DMS153 (cell line): ENCODE results near the gene PRSS12.
"Not testable (repeated sequence)": the region's sequence is repeated elsewhere in the genome, so short reads cannot be mapped to it uniquely, and the experiment has no call there.

ENCODE experiments used
- DNase-seq: peaks from one replicate; lab custom pipeline; 2025; lab: John Stamatoyannopoulos, UW

PRSS12 gene, protein sequence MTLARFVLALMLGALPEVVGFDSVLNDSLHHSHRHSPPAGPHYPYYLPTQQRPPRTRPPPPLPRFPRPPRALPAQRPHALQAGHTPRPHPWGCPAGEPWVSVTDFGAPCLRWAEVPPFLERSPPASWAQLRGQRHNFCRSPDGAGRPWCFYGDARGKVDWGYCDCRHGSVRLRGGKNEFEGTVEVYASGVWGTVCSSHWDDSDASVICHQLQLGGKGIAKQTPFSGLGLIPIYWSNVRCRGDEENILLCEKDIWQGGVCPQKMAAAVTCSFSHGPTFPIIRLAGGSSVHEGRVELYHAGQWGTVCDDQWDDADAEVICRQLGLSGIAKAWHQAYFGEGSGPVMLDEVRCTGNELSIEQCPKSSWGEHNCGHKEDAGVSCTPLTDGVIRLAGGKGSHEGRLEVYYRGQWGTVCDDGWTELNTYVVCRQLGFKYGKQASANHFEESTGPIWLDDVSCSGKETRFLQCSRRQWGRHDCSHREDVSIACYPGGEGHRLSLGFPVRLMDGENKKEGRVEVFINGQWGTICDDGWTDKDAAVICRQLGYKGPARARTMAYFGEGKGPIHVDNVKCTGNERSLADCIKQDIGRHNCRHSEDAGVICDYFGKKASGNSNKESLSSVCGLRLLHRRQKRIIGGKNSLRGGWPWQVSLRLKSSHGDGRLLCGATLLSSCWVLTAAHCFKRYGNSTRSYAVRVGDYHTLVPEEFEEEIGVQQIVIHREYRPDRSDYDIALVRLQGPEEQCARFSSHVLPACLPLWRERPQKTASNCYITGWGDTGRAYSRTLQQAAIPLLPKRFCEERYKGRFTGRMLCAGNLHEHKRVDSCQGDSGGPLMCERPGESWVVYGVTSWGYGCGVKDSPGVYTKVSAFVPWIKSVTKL

DNA sequence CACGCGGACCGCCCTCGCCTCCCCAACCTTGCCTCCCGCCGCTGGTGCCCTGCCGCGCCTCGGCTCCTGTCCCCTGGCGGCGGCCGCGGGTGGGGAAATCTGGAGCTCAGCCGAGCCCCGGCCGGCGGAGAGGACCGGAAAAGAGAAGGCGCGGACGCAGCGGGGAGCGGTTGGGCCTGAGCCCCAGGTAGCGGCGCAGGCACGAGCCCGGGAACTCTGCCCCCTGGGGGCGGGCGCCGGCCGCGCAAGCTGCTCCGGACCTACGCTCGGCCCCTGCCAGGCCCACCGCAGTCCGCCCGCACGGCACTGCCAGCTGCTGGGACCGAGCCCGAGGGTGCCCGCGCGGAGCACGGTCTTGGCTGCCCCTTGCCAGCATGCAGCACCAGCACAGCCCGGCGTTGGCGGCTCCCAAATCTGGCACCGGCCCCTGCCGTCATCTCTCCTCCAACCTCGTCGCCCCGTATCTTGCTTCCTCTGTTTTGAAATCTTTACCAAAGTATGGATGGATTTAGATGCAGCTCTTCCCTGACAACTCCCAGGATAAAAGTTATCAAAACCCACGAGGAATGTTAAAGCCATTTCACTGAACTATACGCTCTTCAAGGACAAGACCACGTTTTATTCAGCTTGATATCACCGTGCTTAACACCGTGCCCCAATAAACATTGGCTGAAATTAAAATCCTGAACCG is at the start of gene PRSS12:
TSS of gene PRSS12 (minus strand) at position 161 of the 691 bp plus-strand sequence. CDS start 283 bp downstream, outside the sequence.
- DNase-seq: peak; percentile 54

DNA sequence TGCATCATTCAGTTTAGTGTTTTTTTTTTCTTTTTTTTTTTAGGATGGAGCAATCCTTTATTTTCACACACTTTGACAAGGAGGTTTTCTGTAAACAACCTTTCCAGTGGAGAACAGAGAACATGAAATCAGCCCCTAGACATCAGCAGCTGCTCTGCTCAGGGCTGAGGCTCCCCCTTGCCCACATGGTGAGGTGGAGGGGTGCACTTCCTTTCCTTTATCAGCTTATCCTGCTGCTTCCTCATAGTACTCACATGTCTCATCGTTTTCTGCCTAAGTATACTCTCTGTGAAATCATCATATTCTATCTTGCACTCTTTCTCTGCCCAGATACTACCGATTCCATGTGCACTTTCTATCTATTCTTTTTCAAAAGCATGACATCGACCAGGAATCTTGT is 47.6 kb upstream of the PRSS12 start:
- DNase-seq: no peak

DNA sequence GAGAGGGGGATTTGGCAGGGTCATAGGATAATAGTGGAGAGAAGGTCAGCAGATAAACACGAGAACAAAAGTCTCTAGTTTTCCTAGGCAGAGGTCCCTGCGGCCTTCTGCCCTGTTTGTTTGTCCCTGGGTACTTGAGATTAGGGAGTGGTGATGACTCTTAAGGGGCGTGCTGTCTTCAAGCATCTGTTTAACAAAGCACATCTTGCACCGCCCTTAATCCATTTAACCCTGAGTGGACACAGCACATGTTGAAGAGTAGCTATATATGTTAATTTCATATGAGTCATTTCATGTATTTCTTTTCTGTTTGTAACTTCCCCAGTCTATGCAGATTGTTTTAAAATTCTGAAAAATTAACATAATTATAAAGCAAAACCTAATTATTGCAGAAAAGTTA is 47.1 kb upstream of the PRSS12 start:
- DNase-seq: not testable (repeated sequence)

DNA sequence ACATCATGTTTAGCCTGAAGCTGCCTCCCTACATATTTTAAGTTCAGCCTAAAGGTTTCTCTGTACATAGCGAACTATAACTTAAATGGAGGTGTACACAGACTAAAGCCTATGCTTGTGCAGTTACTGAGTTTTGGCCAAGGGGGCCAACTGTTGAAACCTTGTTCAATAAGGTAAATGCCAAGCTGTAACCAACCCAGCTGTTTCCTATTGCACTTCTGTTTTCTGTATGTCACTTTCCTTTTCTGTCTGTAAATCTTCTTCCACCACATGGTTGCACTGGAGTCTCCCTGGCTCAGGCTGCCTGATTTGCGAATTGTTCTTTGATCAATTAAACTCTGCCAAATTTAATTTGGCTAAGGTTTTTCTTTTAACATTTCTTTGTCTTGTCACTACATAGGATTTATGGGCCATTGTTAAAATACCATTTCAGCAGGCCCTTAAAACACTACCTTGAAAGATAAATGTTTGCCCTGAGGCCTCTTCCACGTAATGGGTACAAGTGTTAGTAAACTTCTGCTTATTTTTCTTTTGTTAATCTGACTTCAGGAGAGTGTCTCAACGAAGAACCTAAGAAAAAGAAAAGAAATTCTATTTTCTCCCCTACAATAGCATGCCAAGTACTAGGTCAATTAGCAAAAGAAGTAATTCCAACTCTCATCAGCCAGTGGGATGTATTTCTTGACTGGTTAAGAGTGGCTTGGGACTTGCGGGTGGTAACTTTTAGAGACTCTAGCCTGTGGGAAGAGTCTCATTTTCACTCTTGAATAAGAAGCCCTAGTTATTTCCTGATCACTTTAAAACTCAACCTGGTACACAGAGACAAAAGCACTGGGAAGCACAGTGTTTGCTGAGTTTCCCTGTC is 45.7 kb upstream of the PRSS12 start:
- no peak for DNase-seq

DNA sequence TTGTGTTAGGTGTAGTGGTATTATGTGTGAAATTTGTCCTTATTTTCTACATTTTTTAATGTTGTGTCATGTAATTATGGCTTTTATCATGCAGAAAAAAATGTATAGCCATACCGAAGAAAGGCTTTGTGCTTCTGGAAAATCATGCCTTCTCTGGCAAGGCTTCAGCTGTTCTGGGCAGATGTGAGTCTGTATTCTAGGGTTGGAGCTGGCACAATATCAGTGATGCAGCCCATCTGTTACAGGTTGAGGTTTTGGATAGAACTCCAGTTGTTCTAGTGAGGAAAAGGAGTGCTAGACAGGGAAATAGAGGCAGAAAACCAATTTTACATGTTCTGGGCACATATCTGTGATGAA is 44.8 kb upstream of the PRSS12 start:
- DNase-seq: no peak

DNA sequence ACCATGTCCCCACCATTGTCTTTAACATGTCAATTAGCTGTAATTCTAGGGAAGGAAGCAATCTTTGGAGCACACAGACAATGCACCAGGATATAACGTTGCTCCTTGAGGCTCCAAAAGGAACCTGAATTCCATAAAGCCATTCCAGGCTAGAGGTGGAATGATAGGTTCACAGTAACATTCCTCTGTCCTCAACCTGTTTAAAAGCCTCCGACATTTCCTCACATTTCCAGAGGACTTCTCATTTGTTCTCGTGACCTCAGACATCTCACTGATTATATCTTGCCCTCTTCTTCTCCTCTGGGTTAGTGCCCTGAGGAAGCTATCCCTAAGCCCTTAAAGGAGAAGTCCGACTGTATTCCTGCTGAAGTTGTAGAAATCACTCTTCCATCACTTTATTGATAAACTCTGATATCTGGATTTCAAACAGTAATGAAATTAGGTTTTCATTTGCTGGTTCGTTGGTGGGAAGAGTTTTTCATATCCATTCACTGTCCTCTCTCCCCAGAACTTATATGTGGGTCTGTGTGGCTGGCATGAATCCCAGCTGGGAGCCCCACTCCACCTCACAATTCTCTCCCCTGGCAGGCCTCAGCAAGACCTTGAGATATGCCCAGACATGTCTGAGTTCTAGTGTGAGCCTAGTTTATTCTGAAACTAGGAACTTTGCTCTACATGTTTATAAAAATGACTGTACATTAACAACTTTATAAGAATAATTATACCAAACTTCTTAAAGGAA is 44.2 kb upstream of the PRSS12 start:
- no peak for DNase-seq

DNA sequence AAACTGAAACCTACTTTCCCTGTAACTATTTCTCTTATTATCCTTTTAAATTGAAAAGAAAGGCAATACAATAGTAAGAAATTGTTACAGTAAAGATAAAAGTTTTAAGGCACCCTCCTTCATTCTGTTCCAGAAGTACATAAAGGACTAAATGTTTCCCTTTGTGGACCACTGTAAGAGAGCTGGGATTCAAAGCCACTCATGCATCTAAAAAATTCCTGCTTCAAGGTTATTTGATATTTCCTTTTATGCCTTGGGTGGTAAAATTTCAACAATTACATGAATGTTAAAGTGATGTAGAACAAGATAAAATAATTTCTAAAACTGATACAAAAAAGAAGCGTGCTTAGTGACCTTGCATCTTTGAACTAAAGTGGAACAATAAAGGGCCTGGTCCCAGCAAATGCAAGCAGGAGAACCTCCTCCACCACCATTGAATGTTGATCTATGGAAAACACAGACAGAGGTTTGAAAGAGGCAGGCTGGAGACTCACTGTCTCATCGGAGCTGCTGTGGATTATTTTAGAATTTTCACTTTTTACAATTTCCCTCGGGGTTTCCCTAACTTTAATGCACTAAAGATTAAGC is 42.3 kb upstream of the PRSS12 start:
- no peak for DNase-seq

DNA sequence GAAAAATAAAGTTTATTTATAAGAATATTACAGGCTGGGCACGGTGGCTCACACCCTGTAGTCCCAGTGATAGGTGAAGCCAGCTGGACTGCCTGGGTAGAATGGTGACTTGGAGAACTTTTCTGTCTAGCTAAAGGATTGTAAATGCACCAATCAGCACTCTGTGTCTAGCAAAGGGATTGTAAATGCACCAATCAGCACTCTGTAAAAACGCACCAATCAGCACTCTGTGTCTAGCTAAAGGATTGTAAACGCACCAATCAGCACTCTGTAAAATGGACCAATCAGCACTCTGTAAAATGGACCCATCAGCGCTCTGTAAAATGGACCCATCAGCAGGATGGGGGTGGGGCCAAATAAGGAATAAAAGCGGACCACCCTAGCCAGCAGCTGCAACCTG is 39.7 kb upstream of the PRSS12 start:
- not testable (repeated sequence) for DNase-seq

DNA sequence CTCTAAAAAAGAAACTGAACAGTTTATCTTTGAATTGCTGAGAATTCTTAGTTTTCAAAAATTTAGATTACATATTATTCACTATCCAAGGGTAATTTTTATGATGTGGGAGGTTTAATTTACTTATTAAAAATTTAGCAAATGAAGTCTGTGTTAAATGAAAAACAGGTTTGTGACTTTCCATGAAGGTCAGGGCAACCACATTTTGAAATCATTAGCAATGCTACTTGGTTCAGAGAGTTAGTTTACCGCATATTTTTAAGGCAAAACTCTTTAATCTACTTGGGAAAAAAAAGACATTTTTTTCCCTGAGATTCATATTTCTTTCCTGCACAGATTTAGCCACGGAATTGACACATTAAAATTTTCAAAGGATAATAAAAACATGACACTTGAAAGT is 37.3 kb upstream of the PRSS12 start:
- no peak for DNase-seq

DNA sequence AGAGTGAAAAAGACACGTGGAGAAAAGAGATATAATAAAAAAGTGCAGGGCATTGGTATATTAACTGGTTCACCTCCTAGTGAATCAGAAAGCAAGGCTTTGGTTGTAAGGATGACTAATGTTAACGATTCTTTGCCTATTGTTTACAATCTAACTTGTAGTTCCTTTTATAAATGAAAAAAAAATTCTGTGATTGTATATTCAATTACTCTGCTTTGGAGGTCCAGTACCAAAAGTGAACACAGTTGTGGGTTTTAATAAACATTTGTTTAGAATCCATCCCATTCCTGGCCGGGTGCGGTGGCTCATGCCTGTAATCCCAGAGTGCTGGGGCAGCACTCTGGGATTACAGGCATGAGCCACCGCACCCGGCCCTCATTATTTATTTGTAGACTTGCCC is 36.9 kb upstream of the PRSS12 start:
- no peak for DNase-seq

DNA sequence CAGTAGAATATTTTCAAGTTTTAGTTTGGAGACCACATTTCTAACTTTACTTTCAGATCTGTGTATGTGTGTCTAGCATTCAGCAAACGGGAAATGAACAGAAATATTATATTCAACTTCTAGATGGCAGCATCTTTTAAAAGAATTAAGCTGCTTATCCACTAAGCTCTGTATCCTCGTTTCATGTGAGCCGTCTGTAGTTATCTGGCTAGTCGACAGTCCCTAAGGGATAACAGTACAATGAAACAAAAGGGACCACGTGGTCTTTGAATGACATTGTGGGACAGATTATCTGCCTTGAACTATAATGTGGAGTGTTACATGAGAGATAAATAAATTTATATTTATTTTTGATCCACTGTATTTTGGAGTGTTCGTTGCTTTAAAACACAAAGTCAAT is 35.8 kb upstream of the PRSS12 start:
- no peak for DNase-seq

DNA sequence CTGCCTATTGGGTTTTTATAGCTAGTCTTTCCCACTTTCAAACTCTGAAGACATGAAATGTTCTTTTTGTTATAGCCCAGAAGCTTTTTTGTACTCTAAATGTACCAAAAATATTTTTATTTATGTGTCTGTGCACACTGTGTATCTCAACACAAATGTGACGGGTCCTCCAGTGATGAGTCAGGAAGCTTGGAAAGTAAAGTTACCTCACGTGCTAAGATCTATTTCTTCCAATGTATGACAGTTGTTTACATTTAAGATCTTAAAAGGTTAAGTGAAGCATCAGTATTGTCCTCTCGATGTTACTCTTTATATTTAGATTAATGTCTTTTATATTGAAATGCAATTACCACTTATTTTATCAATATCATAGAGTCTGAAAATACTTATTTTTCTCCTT is 29.1 kb upstream of the PRSS12 start:
- DNase-seq: no peak

DNA sequence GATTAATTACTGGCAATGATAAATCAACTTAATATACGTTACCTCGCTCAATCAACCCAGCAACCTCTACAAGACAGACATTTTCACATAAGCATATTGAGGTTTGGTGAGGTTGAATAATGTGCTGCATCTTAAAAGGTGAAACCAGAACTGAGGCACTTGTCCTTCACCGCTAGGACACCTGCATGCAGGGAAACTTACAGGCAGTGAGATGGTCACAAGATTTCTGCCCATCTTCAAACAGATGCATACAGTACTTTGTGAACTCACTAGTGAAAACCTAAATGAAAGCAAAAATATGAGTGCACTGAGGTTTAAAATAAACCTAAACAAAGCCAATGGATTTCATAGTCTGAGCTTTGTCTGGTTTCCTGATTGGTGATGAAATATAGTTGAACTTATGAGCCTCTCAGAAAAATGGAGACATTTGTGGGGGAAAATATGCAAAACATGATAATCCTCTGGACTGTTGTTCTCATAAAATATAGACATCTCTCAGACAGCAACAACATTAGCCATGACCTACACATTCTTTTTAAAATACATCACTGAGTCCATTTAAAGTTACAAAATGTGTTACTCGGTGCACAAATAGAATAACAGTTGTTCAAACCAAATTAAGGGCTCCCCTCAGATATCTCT is 20.9 kb upstream of the PRSS12 start:
- DNase-seq: no peak

DNA sequence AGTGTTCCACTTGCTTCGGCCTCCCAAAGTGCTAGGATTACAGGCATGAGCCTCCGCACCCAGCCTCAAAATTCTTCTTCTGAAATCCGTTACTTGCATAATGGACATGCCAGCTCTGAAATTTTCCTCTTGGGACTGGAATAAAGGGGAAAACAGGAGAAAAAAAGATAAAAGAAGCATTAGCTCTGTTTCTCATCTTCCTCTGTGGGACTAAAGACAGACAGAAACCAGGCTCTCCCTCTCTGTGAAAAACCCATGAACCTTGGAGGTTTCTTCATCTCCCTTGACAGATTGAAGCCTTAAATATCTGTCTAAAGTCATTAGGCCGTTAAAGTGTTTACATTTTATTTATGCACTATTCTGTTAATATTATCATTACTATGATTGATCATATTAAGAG is 19.4 kb upstream of the PRSS12 start:
- DNase-seq: no peak

DNA sequence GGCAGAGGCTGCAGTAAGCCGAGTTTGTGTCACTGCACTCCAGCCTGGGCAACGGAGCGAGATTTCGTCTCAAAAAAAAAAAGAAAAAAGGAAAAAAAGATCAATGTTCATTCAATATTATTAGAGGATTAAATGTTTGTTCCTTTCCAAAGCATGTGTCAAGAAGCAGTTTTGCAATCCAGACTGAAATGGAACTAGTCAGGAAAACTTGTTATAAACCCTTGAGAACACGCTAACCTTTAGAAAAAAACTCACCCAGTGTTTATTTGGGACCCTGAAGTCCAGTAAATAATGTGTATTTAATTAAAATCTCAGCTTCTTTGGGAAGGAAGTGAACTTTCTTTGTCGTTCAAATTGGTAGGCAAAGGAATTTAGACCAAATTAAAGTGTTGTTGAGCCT is 16.4 kb upstream of the PRSS12 start:
- no peak for DNase-seq

DNA sequence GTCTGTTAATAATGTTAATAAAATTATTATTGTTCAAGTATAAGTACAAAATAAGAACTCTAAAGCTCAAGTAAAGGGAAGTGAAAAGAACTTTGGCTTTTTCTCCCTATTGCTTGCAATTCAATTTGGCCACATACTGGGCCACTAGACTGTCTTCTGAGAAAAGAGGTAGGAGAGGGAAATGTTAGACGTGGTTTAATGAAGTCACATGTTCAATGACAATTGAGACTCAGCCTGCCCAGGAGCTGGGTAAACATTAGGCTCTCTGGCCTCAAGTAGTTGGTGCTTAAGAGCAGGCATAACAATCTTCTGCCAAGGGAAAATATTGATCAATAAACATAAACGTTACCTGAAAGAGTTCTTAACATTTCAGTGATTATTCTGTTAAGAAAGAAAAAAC is 15.1 kb upstream of the PRSS12 start:
- peak; percentile 52 for DNase-seq

DNA sequence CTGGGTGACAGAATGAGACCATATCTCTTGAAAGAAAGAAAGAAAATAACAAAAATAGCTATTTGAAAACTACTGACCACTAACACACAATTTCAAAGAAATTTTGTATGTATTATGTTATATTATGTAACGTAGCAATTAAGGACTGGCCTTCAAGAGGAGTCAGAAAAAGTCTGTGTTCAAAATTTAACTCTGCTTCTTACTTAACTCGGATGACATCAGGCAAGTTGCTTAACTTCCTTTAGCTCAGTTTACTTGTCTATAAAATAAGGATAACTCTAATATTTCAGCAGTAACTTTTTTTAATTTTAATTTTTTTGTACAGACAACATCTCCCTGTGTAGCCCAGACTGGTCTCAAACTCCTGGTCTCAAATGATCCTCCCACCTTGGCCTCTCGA is 14.6 kb upstream of the PRSS12 start:
- DNase-seq: no peak

DNA sequence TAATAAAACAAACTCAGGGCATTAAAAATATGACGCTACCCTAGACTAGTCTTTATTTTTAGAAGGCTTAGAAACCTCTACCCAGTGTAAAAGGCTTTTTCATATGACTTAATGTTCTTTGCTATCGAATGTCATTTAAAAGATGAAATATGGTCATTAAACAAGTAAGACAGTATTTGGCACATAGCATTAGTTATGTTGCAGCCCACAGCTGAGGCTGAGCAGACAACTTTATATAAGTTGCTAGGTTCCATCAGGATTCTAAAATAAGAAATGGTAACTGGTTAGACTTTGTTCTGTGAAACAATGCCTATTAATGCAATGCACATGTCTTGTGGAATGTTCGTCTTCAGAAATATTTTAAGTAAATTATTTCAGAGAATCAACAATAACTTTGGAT is 10.4 kb upstream of the PRSS12 start:
- DNase-seq: no peak

DNA sequence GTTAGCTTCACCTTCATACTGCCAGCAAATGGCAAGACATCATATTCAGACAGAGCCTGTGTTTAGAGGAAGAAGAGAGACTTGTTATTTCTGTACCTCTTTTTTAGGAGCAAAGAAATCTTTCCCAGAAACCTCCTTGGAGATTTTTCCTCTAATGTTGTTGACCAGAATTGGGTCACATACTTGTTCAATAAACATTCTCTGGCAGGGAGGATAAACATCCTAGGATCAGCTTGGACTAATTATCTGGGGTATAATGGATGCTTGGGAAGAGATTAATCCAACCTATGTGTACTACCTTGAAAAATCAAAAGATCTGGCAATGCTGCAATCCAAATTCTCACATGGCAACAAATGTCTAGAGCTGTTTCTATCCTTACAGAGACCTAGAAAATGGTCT is 8.4 kb upstream of the PRSS12 start:
- no peak for DNase-seq

DNA sequence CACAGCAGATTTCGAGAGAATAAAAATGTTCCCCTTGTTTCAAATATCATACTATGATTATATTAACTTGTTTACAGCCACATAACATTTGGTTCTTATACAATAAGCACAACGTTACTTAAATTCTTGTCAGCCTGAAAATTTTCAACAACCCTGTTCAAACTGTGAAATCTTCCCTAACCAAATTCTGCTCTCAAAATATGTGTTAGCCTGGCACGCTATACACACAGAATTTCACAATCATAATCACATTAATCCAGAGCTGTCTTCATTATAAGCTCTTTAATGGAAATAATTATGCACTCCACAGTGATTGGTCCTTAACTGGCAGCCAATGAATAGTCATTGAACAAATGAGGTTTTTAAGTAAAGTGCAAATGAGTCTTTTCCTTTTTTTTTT is 7.3 kb upstream of the PRSS12 start:
- DNase-seq: no peak
